ENCODE data around the gene CRKL.

DNA sequence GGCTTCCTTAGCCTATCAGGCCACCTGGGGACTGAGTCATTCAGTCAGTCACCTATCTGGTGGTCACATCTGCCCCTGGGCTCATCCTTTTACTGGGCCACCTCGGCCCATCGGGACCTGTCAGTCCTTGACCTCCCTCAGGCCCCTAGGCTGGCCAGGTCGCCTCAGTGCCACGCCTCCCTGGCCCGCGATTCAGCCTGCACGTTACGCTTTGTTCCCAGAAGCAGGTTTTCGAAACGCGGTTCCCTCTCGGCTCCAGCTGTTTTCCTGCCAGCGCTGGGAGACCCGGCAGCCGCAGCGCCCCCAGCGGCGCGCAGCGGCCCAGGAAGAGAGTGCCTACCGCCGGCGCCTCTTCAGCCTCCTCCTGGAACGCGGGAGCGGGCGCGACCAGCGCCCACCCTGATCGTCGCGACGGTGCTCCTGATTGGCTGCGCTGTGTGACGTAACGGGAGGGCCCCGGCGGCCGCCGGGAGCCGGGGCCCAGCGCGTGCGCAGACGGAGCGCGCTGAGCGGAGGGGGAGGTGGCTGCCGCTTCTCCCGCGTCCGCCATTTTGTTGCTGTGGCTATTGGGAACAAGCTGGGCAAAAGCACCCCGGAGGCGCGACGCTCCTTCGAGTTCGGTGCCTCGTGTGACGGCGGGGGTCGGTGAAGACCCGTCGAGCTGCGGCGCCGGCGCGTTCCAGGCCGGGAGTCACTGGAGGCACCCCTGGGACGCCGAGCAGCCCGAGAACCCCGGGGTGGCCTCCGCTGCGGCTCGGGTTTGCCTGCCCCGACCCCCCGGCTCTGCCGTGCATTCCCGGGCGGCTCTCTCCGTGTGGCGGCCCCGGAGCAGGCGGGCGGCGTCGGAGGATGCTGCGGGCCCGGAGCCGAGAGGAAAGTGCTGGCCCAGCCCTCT lies at the start of gene CRKL:
- TF ChIP-seq, protein P1, sequence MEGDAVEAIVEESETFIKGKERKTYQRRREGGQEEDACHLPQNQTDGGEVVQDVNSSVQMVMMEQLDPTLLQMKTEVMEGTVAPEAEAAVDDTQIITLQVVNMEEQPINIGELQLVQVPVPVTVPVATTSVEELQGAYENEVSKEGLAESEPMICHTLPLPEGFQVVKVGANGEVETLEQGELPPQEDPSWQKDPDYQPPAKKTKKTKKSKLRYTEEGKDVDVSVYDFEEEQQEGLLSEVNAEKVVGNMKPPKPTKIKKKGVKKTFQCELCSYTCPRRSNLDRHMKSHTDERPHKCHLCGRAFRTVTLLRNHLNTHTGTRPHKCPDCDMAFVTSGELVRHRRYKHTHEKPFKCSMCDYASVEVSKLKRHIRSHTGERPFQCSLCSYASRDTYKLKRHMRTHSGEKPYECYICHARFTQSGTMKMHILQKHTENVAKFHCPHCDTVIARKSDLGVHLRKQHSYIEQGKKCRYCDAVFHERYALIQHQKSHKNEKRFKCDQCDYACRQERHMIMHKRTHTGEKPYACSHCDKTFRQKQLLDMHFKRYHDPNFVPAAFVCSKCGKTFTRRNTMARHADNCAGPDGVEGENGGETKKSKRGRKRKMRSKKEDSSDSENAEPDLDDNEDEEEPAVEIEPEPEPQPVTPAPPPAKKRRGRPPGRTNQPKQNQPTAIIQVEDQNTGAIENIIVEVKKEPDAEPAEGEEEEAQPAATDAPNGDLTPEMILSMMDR (conservative IDR thresholded peaks at IDR 0.05; ENCODE audit: low read length): peak; percentile 91
- TF ChIP-seq EZH2phosphoT487 (IDR thresholded peaks at IDR 0.05; ENCODE audit: borderline replicate concordance, low read depth, low read length): no peak
